Muscle layer of duodenum (tissue), 2 donors: ENCODE measurements around the gene NDUFA6.
"Not testable (repeated sequence)": the region's sequence is repeated elsewhere in the genome, so short reads cannot be mapped to it uniquely, and the experiment has no call there.

Experiments used
- H3K27ac ChIP-seq: one replicate; pipeline ENCODE4 v1.7.0; 2013; ENCODE audit warnings: mild to moderate bottlenecking, low read length
- H3K27me3 ChIP-seq: one replicate; pipeline ENCODE4 v1.7.0; 2013; ENCODE audit warnings: low read depth, mild to moderate bottlenecking, control low read depth, low read length
- H3K36me3 ChIP-seq, 2 donors: one replicate each; pipeline ENCODE4 v1.7.0; 2013; ENCODE audit warnings: low read length in 2 of 2, control low read depth in 1 of 2, mild to moderate bottlenecking in 1 of 2; ENCODE audit not compliant: insufficient read depth in 2 of 2, control insufficient read depth in 1 of 2
- H3K4me1 ChIP-seq, 2 donors: one replicate each; pipeline ENCODE4 v1.7.0; 2013; ENCODE audit warnings: low read length in 2 of 2, mild to moderate bottlenecking in 2 of 2, control low read depth in 1 of 2, moderate library complexity in 1 of 2; ENCODE audit not compliant: insufficient read depth in 2 of 2, control insufficient read depth in 1 of 2
- H3K4me3 ChIP-seq, 2 donors: one replicate each; pipeline ENCODE4 v1.7.0; 2013; ENCODE audit warnings: low read length in 2 of 2, low read depth in 1 of 2, mild to moderate bottlenecking in 1 of 2
- H3K9me3 ChIP-seq, 2 donors: one replicate each; pipeline ENCODE4 v1.7.0; 2013; ENCODE audit warnings: low read length in 2 of 2, control low read depth in 1 of 2, mild to moderate bottlenecking in 1 of 2; ENCODE audit not compliant: control insufficient read depth in 1 of 2
- donor health status: healthy.

The NDUFA6 gene

DNA sequence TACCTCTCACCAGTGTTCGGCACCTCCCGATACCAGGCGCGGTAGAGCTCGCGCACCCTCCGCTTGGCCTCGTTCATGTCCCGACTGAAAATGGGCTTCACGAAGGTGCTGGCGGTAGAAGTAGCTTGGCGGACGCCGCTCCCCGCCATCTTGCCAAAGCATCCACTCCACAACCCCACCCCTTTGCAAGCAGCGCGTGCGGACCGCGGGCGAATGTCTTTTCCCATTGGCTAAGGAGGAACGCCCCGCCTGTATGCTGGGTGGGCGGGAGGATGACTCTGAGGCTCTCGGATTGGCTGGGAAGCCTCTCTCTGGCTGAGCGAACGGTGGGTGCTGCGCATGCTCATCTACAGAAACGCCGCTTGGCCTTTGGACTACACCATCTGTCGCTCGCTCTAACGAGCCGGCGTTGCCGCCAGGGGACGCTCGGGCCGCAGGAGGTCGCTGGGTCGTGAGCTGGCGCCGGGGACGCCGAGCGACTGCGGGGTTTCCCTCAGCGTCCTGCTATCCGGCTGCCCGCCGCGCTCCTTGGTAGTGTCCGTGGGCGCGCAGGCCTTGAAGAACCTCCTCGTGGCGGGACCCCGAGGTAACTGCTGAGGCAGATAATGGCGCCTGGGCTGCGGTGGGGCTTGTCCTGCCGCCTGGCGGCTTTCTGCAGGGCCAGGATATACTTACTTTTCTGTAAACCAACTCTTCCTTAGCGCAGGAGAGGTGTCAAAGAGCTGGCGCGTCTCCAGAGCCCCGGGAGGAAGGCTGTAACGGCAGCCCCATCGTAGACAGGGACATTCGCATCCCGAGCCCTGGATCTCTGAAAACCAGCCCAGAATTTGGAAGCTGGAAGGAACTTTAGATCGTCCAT is at the start of gene NDUFA6:
TSS of gene NDUFA6 (minus strand) at position 177 of the 859 bp plus-strand sequence. CDS start at position 149, 28 bp downstream.
- Histone ChIP-seq H3K4me1 (peaks cover 0 to 16% of the 10 kb centered on the region in 2 donors), H3K27me3 (no peaks in the 10 kb centered on the region), H3K9me3 (no peaks in the 10 kb centered on the region)

DNA sequence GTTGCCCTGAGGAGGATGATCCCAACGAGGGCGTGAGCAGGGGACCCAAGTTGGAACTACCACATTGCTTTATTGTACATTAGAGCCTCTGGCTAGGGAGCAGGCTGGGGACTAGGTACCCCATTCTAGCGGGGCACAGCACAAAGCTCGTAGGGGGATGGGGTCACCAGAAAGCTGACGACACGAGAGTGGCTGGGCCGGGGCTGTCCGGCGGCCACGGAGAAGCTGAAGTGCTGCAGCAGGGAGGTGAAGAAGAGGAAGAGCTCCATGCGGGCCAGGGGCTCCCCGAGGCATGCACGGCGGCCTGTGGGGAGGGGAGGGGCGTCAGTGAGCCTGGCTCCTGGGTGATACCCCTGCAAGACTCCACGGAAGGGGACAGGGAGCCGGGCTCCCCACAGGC is 49.6 kb upstream of the NDUFA6 start:
- not testable (repeated sequence) for H3K36me3 ChIP-seq, H3K4me1 ChIP-seq, H3K27me3 ChIP-seq, H3K9me3 ChIP-seq, H3K27ac ChIP-seq, H3K4me3 ChIP-seq

More for the DNA sequence above, at the start of gene NDUFA6:
- Histone ChIP-seq H3K36me3 (peaks cover 13 to 17% of the 10 kb centered on the region in 2 donors), H3K27ac (peak within 1 kb of the TSS; percentile 97), H3K4me3 (peak within 1 kb of the TSS; percentile 77 to 83)

DNA sequence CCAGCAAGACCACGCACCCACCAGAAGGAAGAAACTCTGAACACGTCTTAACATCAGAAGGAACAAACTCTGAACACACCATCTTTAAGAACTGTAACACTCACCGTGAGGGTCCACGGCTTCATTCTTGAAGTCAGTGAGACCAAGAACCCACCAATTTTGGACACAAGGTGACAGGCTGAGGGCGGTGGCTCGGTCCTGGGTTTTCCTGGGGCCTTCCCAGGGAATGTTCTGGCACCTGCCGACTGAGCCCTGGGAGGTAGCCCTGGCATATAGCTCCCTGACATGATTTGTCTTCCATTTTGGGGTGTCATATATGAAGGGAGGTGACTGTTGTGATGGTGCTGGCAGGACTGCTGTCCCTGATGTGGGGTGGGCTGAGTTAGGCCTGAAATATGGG is 48.9 kb upstream of the NDUFA6 start:
- not testable (repeated sequence) for H3K27ac ChIP-seq, H3K36me3 ChIP-seq, H3K9me3 ChIP-seq, H3K4me1 ChIP-seq, H3K4me3 ChIP-seq, H3K27me3 ChIP-seq

DNA sequence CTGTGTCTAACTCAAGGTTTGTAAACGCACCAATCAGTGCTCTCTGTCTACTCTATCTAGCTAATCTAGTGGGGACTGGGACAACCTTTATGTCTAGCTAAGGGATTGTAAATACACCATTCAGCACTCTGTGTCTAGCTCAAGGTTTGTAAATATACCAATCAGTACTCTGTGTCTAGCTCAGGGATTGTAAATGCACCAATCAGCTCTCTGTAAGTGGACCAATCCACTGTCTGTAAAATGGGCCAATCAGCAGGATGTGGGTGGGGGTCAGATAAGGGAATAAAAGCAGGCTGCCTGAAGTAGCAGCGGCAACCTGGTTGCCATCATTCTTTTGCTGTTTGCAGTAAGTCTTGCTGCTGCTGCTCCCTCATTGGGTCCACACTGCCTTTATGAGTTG is 48.4 kb upstream of the NDUFA6 start:
- no peaks in the 10 kb centered on the region for H3K4me1 ChIP-seq
- H3K9me3 ChIP-seq: no peaks in the 10 kb centered on the region
- peaks cover 0 to 4% of the 10 kb centered on the region in 2 donors for H3K36me3 ChIP-seq
- H3K27me3 ChIP-seq: no peaks in the 10 kb centered on the region
- no peak overlapping the region for H3K27ac ChIP-seq
- no peak overlapping the region for H3K4me3 ChIP-seq

DNA sequence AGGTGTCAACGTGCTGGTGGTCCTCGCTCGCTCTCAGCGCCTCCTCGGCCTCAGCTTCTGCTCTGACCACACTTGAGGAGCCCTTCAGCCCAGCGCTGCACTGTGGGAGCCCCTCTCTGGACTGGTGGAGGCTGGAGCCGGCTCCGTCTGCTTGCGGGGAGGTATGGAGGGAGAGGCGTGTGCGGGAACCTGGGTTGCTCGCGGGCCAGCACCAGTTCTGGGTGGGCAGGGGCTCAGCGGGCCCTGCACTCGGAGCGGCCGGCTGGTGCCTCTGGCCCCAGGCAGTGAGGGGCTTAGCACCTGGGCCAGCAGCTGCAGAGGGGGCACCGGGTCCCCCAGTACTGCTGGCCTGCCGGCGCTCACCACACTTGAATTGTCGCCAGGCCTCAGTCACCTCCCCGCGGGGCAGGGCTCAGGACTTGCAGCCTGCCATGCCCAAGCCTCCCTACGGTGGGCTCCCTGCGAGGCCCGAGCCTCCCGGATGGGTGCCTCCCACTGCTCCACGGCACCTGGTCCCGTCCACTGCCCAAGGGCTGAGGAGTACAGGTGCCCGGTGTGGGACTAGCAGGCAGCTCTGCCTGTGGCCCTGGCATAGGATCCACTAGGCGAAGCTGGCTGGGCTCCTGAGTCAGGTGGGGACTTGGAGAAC is 47.7 kb upstream of the NDUFA6 start:
- H3K36me3 ChIP-seq: peaks cover 0 to 4% of the 10 kb centered on the region in 2 donors
- no peak overlapping the region for H3K27ac ChIP-seq
- H3K9me3 ChIP-seq: no peaks in the 10 kb centered on the region
- H3K4me1 ChIP-seq: no peaks in the 10 kb centered on the region
- H3K4me3 ChIP-seq: no peak overlapping the region
- no peaks in the 10 kb centered on the region for H3K27me3 ChIP-seq

DNA sequence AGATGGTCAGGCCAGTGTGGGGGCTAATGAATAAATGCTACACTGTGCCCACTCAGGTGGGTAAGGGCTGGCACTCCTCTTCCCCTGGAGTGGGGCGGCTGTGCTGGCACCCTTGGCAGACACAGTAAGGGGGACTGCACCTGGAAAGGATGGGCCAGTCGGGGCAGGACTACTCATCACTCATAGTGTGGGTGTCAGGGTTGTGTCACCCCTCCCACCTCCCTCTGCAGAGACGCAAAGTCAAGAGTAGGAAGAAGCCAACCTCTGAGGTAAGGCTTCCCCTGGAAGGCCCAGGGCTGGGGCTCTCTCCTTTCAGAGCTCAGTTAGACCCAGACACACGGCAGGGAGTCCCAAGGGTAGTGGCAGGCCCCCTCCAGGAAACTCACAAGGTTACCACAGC is 45.1 kb upstream of the NDUFA6 start:
- not testable (repeated sequence) for H3K27ac ChIP-seq, H3K9me3 ChIP-seq, H3K36me3 ChIP-seq, H3K4me3 ChIP-seq, H3K27me3 ChIP-seq, H3K4me1 ChIP-seq

DNA sequence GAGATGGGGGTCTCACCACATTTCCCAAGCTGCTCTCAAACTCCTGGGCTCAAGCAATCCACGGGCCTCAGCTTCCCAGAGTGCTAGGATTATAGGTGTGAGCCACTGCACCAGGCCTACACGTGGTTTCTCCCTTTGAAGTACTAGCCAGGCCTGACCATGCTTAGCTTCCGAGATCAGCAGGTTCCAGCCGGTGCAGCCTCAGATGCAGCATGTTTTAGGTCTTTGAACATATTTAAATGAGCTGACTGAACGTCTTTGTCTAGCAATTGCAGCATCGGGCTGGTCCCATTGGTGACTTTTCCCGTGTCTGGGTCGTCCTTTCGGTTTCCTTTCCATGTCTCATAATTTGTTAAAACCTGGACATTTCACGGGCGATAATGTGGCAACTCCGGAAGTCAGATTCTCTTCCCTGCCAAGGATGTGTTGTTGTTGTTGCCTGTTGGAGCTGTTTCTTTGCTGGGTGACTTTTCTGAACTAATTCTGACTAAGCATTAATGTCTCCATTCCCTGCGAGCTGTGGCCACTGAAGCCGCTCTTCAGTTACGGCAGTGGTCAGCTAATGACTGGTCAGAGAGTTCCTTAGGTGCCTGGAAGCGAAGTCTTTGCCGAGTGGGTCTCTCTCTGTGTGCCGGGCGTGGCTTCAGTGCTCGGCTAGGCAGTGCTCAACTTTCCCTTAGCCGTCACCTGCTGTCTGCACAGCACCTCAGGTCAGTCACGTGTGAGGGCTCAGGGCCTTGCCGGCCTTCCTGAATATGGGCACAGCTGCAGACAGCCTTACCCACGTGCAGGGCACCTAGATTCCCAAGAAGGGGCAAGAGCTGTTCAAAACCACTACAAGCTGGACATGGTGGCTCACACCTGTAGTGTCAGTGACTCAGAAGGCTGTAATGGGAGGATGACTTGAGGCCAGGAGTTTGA is 43.8 kb upstream of the NDUFA6 start:
- Histone ChIP-seq H3K36me3 (no peaks in the 10 kb centered on the region), H3K9me3 (peaks cover 0 to 4% of the 10 kb centered on the region in 2 donors), H3K27ac (no peak overlapping the region), H3K27me3 (no peaks in the 10 kb centered on the region), H3K4me1 (no peaks in the 10 kb centered on the region), H3K4me3 (no peak overlapping the region)

DNA sequence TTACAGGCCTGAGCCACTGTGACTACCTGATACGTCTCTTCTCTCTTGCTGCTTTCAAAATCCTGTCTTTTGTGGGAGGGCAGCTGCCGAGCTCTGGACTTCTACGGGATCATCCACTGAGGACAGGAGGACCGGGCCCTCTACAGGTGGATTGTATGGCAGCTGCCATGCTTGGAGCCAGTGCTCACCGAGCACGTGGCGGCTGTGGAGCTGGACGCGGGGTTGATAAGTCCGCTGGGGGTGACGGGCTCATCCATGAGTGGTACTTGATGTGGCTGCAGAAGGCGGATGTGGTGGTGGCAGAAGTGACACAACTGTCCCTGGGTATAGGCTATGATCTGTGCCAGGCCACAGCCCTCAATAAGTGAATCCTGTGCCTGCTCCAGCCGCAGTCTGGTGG is 41.9 kb upstream of the NDUFA6 start:
- Histone ChIP-seq H3K27ac (no peak overlapping the region), H3K36me3 (no peaks in the 10 kb centered on the region), H3K4me1 (no peaks in the 10 kb centered on the region), H3K27me3 (no peaks in the 10 kb centered on the region), H3K4me3 (no peak overlapping the region), H3K9me3 (peaks cover 0 to 4% of the 10 kb centered on the region in 2 donors)

DNA sequence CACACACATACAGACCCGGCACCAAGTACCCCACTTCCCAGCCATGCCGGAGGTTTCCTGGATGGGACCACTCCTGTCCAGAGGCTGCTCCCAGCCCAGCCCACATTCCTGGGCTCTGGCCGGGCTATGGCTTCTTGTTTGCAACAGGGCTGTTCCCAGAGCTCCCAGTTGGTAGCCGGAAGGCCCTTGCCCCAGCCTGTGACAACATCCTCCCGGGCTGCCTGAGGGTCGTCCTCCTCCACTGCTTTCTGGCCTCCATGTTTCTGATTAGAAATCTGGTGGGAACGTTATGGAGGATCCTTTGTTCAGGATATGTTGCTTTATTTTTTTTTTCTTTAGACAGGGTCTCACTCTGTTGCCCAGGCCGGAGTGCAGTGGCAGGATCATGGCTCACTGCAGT is 41.0 kb upstream of the NDUFA6 start:
- Histone ChIP-seq H3K27me3 (no peaks in the 10 kb centered on the region), H3K4me3 (no peak overlapping the region), H3K9me3 (peaks cover 0 to 4% of the 10 kb centered on the region in 2 donors), H3K36me3 (no peaks in the 10 kb centered on the region), H3K4me1 (no peaks in the 10 kb centered on the region), H3K27ac (no peak overlapping the region)

DNA sequence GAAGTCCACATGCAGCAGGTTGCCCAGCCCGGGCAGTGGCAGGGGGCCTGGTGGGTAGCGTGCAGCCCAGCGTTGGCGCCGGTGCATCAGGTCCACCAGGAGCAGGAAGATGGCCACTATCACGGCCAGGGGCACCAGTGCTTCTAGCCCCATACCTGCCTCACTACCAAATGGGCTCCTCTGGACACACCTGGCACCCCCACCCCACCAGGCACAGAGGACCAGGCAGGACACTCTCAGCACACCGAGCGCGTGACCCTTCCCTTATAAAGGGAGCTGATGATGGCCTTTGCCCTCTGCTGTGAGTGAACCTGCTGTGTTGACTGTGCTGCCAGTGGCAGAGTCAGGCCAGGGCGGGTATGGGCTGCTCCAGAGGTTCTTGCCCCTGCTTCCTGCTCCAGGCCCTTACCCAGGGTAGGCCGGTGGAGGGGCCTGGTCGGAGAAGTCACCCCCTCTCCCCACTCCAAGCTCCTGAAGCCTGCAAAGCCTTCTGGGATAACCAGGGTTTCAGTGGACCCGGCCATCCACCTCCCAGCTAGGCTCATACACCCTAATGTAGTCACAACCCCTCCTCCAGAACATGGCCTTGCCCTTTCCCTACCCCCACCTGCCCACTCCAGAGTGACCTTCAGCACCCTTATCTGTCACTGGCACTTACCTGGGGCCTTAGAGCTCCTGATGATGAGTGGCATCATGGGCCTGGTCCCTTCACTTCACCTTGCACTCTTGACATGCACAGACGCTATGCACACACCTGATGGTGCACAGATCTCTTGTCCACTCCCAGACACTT is 40.3 kb upstream of the NDUFA6 start, which contains the start of gene CYP2D6:
TSS of gene CYP2D6 (minus strand) at position 172 of the 793 bp plus-strand sequence. CDS start at position 153, 19 bp downstream.
- H3K27me3 ChIP-seq, H3K27ac ChIP-seq, H3K4me1 ChIP-seq, H3K36me3 ChIP-seq, H3K9me3 ChIP-seq, H3K4me3 ChIP-seq: not testable (repeated sequence)
